Peyer's patch (tissue), 4 donors: ENCODE measurements around the gene DNAH17.

Source experiments
- POLR2A ChIP-seq, 2 donors: fragments of 450-650 bp; IDR thresholded peaks; one replicate each; pipeline ENCODE4 v1.5.1; 2017; ENCODE audit warnings: antibody characterized with exemption in 2 of 2, mild to moderate bottlenecking in 2 of 2, moderate library complexity in 2 of 2
- TF ChIP-seq, protein P1 (sequence below), 6 experiments: fragments of 450-650 bp in 4 of 6; fragments of 200-600 bp in 2 of 6; sonication (generic) in 1 of 6; IDR thresholded peaks; one replicate each; pipeline ENCODE4 v1.5.1; 2017 to 2019; ENCODE audit warnings: antibody characterized with exemption in 6 of 6, mild to moderate bottlenecking in 3 of 6, moderate library complexity in 1 of 6

DNA sequence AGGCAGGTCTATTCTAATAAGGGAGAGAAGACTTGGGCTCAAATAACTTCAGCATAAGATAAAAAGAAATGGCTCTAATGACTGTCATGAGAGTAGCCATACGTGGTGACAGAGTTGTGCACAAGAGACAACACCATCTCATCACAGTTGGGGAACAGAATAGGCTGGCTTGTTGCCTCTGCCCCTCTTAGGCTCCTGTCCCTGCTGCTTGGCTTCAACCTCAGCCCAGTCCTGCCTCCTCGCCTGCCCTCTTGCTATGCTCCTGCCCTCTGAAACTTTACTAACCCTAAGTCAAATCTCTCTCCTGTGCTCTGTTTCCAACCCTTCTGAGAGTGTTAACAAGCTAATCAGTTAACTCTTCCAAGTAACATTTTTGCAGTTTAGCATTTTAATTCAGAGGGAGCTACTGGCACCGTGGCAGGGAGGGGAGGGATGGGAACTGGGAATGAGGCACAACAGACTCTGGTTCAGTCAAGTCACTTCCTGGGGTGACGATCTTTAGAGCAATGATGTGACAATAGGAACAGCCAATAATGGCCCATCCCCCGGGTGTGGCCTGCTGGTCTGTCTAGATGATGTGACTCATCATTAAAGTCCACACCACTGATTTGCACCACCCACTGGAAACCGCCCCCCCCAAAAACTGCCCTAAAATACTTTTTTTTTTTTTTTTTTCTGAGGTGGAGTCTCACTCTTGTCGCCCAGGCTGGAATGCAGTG is 35.5 kb downstream of the DNAH17 start:
- no peak for TF ChIP-seq POLR2A (IDR thresholded peaks at IDR 0.05)
- TF ChIP-seq, protein P1, sequence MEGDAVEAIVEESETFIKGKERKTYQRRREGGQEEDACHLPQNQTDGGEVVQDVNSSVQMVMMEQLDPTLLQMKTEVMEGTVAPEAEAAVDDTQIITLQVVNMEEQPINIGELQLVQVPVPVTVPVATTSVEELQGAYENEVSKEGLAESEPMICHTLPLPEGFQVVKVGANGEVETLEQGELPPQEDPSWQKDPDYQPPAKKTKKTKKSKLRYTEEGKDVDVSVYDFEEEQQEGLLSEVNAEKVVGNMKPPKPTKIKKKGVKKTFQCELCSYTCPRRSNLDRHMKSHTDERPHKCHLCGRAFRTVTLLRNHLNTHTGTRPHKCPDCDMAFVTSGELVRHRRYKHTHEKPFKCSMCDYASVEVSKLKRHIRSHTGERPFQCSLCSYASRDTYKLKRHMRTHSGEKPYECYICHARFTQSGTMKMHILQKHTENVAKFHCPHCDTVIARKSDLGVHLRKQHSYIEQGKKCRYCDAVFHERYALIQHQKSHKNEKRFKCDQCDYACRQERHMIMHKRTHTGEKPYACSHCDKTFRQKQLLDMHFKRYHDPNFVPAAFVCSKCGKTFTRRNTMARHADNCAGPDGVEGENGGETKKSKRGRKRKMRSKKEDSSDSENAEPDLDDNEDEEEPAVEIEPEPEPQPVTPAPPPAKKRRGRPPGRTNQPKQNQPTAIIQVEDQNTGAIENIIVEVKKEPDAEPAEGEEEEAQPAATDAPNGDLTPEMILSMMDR (IDR thresholded peaks at IDR 0.05): no peak
